SK-N-SH treated with all-trans-retinoic acid at 6 μM for 48 hours (cell line): ENCODE data around the gene GPC6.

Experiments
- ATAC-seq: fragments of 200-7000 bp; cut with Tn5 transposase; 3 replicates; pipeline ENCODE4 v1.9.1; 2020; ENCODE audit warnings: mild to moderate bottlenecking, moderate library complexity
- ARNTL ChIP-seq: fragments of 450-650 bp; formaldehyde crosslinking; IDR thresholded peaks from 2 replicates; pipeline ENCODE4 v1.5.0; 2020; ENCODE audit warnings: low read depth, mild to moderate bottlenecking, moderate library complexity, borderline replicate concordance
- BACH2 ChIP-seq: fragments of 250-450 bp; sonication (Bioruptor Pico); IDR thresholded peaks from 2 replicates; pipeline ENCODE4 v1.9.0; 2021; ENCODE audit warnings: mild to moderate bottlenecking, borderline replicate concordance
- CREB5 ChIP-seq: fragments of 250-450 bp; sonication (Bioruptor Pico); IDR thresholded peaks from 2 replicates; pipeline ENCODE4 v1.5.1; 2020; ENCODE audit warnings: low read depth, mild to moderate bottlenecking, moderate library complexity
- CSRNP3 ChIP-seq: fragments of 250-450 bp; sonication (Bioruptor Pico); IDR thresholded peaks from 2 replicates; pipeline ENCODE4 v1.5.1; 2021; ENCODE audit warnings: mild to moderate bottlenecking, moderate library complexity
- GLIS3 ChIP-seq: fragments of 250-450 bp; sonication (Bioruptor Pico); IDR thresholded peaks from 2 replicates; pipeline ENCODE4 v1.5.0; 2020; ENCODE audit warnings: mild to moderate bottlenecking, moderate library complexity
- ISL1 ChIP-seq: fragments of 250-450 bp; sonication (Bioruptor Pico); IDR thresholded peaks from 2 replicates; pipeline ENCODE4 v2.1.2; 2022; ENCODE audit warnings: mild to moderate bottlenecking, moderate library complexity
- PATZ1 ChIP-seq: fragments of 250-450 bp; sonication (Bioruptor Pico); IDR thresholded peaks from 2 replicates; pipeline ENCODE4 v1.8.0; 2020; ENCODE audit warnings: mild to moderate bottlenecking, moderate library complexity, borderline replicate concordance
- PPARA ChIP-seq: fragments of 250-450 bp; sonication (Bioruptor Pico); IDR thresholded peaks from 2 replicates; pipeline ENCODE4 v1.5.0; 2020; ENCODE audit warnings: mild to moderate bottlenecking, borderline replicate concordance
- RARB ChIP-seq: fragments of 250-450 bp; sonication (Bioruptor Pico); IDR thresholded peaks from 2 replicates; pipeline ENCODE4 v1.8.0; 2021; ENCODE audit warnings: mild to moderate bottlenecking, moderate library complexity
- SNAI2 ChIP-seq: fragments of 250-450 bp; sonication (Bioruptor Pico); IDR thresholded peaks from 2 replicates; pipeline ENCODE4 v1.5.0; 2020; ENCODE audit warnings: mild to moderate bottlenecking, moderate library complexity
- TOX ChIP-seq: fragments of 250-450 bp; sonication (Bioruptor Pico); IDR thresholded peaks from 2 replicates; pipeline ENCODE4 v1.8.0; 2021; ENCODE audit warnings: mild to moderate bottlenecking, moderate library complexity, borderline replicate concordance
- TSHZ2 ChIP-seq: fragments of 250-450 bp; sonication (Bioruptor Pico); IDR thresholded peaks from 2 replicates; pipeline ENCODE4 v1.5.0; 2020; ENCODE audit warnings: mild to moderate bottlenecking, moderate library complexity
- ZFP3 ChIP-seq: fragments of 250-450 bp; sonication (Bioruptor Pico); IDR thresholded peaks from 2 replicates; pipeline ENCODE4 v1.5.0; 2020; ENCODE audit warnings: mild to moderate bottlenecking, moderate library complexity
- ZFP30 ChIP-seq: fragments of 450-650 bp; formaldehyde crosslinking; IDR thresholded peaks from 2 replicates; pipeline ENCODE4 v1.5.0; 2022; ENCODE audit warnings: mild to moderate bottlenecking, moderate library complexity
- ZNF70 ChIP-seq: fragments of 450-650 bp; formaldehyde crosslinking; IDR thresholded peaks from 2 replicates; pipeline ENCODE4 v1.5.0; 2020; ENCODE audit warnings: mild to moderate bottlenecking, moderate library complexity

Gene GPC6

GRCh38 chr13:94218537-94218936 is 991.9 kb downstream of the GPC6 start (continued):
- TF ChIP-seq TSHZ2 (CRISPR knock-in tag): no peak
- TF ChIP-seq, all 23 proteins: peak for 0

- TF ChIP-seq RARB (CRISPR knock-in tag) (no peak), PATZ1 (CRISPR knock-in tag) (no peak), BACH2 (CRISPR knock-in tag) (no peak), TSHZ2 (CRISPR knock-in tag) (no peak), SNAI2 (no peak), ZFP3 (no peak), ISL1 (CRISPR knock-in tag) (no peak), ZFP30 (CRISPR knock-in tag) (no peak), ARNTL (CRISPR knock-in tag) (no peak), TOX (CRISPR knock-in tag) (no peak), ZNF70 (CRISPR knock-in tag) (no peak), PPARA (CRISPR knock-in tag) (no peak)
- ATAC-seq: no peak
These were observed 992.3 kb downstream of the GPC6 start for GRCh38 chr13:94218951-94219350.

GRCh38 chr13:94224670-94225069 is 998.1 kb downstream of the GPC6 start:
- no peak for ATAC-seq

More at GRCh38 chr13:94224670-94225069, 998.1 kb downstream of the GPC6 start:
- TF ChIP-seq BACH2 (CRISPR knock-in tag) (no peak), PATZ1 (CRISPR knock-in tag) (no peak), GLIS3 (CRISPR knock-in tag) (no peak), CREB5 (no peak), SNAI2 (no peak), CSRNP3 (no peak)
- TF ChIP-seq, all 23 proteins: peak for 0
